ENCODE results near the gene NTHL1.

- no peak for TF ChIP-seq CTCF (IDR thresholded peaks at IDR 0.05; ENCODE audit: low read depth, low read length, poor library complexity, severe bottlenecking)
- no peak for TF ChIP-seq EZH2phosphoT487 (IDR thresholded peaks at IDR 0.05; ENCODE audit: borderline replicate concordance, low read length)
These were observed 29.4 kb upstream of the NTHL1 start for GRCh38 chr16:2077016-2077415.

All from DOHH2 (cell line).